AG09319 (cell line): ENCODE data around the gene MAML3.
A peak's percentile ranks its signal among the peaks of the same experiment; 100 is the strongest.

Experiments used
- DNase-seq: peaks from one replicate; pipeline ENCODE4 v3.0.0-alpha.2; 2010; ENCODE audit warnings: low read depth; ENCODE audit errors: extremely low read depth
- TF ChIP-seq, protein P1 (sequence below): IDR thresholded peaks from 2 replicates; pipeline ENCODE4 v1.5.1; 2011; ENCODE audit warnings: low read depth, mild to moderate bottlenecking, inconsistent platforms, low read length, moderate library complexity

MAML3 gene

DNA sequence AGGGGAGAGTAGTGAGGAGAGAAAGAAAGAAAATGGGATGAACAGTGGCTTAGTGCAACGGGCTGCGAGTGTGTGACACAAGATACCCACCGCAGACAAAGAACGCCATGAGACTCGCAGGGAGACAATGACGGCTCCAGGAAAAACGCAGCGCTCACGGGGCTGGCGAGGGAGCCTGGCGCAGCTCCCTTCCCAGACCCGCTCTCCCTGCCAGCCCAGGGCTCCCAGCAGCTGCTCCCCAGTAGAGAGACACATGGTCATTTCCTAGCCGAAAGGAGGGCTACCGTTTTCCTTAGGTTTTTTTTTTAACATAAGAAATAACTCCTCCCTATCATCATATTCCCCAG is 149.5 kb downstream of the MAML3 start:
- DNase-seq = no peak
- TF ChIP-seq, protein P1, sequence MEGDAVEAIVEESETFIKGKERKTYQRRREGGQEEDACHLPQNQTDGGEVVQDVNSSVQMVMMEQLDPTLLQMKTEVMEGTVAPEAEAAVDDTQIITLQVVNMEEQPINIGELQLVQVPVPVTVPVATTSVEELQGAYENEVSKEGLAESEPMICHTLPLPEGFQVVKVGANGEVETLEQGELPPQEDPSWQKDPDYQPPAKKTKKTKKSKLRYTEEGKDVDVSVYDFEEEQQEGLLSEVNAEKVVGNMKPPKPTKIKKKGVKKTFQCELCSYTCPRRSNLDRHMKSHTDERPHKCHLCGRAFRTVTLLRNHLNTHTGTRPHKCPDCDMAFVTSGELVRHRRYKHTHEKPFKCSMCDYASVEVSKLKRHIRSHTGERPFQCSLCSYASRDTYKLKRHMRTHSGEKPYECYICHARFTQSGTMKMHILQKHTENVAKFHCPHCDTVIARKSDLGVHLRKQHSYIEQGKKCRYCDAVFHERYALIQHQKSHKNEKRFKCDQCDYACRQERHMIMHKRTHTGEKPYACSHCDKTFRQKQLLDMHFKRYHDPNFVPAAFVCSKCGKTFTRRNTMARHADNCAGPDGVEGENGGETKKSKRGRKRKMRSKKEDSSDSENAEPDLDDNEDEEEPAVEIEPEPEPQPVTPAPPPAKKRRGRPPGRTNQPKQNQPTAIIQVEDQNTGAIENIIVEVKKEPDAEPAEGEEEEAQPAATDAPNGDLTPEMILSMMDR = no peak

DNA sequence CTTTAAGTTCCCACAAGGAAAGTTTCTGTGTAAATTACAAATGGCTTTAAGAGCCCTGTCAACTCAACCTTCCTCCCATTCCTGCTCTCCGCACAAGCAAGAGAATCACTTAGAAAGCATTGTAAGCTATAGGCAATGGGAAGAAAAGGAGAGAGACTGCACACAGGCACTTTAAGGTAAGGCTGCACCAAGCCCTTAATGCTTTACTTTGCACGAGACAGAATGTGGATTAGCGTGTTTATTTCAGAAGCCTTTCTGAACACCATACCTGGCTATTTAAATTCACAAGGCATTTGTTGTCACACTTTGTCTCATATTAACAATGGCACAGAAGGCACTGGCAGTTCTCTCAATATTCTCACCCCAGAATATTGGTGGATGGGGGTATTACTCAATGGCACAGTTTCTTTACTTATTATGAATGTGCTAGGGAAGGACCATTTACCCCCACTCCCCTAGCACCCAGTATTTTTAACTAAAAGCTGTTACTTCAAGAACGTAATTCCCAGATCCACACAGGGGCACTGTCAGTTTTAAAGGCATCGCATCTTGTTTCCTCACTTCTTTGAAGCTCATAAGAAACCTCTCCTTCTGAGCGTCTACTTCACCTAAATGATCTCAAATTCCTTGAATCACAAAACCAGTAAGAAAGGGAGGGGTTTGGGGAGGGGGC is 150.0 kb downstream of the MAML3 start:
- DNase-seq = no peak
- TF ChIP-seq, protein P1 = no peak

DNA sequence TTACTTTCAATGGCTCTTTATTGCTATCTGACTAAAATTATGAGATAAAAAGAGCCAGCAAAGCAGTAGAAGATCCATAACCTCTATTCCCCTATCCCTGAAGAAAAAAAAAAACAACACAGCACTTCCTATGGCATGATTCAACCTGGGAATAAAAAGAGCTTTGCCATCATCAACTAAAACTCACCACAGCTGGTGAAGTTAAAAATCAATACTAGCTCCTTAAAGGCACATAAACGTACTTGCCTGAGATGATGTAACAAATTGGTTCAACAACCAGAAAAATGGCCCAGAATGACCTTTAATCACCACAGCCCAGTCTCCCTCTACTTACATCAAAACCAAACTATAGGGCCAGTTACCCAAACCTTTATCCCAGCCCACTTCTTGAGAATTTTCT is 153.8 kb downstream of the MAML3 start:
- DNase-seq = no peak
- TF ChIP-seq, protein P1 = no peak

DNA sequence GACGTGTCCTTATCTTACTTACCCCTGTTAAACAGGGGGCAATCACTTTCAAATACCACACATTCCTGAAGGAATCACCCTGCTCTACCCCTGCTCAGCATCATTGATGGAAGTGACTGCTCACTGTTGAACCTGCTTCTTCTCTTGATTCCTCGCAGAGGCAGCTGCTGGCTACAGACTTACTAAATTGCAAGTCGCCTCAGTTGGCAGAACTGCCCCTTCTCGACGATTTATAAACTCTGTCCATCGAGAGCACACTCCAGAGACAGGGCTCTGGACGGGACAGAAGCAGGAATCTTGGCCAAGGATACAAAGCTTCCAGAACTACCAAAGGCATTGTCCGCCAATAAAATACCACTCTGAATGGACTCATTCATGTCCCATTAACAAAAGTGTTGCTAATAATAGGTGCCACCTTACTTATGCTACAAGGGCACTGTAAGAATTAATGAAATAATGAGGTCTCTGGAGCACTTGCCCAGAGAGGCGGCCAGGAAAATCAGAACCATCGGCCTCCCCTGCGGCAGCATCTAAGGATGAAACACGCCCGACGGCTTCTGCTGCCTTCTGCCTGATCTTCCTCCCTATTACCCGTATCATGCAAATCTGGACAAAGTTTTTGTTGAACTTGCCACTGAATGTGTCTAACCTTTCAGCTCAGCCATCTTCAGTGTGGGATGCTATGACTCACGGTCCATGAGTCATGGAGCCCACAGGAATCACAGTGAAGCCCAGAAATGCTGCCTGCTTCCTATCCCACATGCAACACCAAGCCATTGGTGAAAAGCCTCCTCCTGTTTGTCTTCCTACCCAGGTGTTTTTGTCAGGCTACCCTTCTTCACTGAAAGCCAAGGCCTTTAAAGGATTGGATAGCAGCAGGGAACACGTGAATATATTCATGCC is 164.9 kb downstream of the MAML3 start:
- peak; percentile 41 for DNase-seq
- TF ChIP-seq, protein P1 = no peak

DNA sequence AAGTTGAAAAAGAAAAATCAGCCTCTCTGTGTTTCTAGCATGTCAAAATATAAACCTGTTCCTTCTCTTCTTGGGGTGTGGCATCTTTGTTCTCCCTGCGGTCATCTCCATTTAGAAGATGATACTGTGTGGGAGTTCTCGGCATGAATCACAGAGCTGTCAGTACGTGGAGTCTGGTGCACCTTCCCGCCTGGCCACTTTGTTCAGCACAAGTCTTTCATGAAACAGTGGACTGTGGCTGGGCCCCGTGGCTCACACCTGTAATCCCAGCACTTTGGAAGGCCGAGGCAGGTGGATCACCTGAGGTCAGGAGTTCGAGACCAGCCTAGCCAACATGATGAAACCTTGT is 166.5 kb downstream of the MAML3 start:
- TF ChIP-seq, protein P1 = no peak
- DNase-seq = no peak

DNA sequence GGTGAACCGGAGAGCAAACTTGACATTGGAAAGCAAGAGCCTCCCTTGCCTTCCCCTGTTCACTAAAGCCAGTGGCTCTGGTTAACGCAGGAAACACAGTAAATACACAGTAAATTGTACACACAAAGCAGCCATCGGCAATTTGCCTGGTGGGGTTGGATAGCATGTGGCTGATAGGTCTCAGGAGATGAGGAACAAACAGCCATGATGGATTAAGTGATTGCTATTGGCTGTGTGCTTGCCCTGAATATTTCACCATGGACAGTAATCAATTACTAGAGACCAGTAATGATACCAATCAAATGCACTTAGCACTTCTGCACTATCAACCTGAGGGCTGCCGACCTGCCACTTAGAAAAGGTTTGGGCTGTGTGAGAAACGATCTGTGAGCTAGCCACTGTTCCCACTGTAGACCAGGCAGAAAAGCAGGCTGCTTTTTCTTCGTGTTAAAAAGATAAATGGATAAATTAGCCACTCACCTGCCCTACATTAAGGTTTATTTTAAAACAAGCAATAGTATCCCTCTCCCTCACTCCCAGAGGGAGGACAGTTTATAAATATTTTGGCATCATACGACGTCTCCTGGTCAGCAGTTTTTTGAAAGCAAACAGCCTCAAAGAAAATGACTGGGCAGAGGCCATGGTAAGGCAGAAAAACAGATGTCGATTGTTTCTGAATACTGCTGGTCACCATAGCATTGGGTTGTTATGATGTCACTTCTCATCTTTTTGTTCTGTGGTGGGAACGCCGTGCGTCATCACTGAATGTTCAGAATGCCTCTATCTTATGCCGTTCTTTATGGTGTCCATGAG is 167.1 kb downstream of the MAML3 start:
- no peak for DNase-seq
- TF ChIP-seq, protein P1 = no peak
